ENCODE data around the gene BAZ1B. TPM values are rescaled to one million over a fixed set of nuclear protein-coding genes. Genes with fewer than 3 reads are reported as not detected.

BAZ1B gene
- total and polyA plus RNA-seq, 9 of the 15 experiments (the other 6 are each of a cell fraction or from before 2014, with no cell fraction given), result 15.0 to 134 (median 79.5) TPM

DNA sequence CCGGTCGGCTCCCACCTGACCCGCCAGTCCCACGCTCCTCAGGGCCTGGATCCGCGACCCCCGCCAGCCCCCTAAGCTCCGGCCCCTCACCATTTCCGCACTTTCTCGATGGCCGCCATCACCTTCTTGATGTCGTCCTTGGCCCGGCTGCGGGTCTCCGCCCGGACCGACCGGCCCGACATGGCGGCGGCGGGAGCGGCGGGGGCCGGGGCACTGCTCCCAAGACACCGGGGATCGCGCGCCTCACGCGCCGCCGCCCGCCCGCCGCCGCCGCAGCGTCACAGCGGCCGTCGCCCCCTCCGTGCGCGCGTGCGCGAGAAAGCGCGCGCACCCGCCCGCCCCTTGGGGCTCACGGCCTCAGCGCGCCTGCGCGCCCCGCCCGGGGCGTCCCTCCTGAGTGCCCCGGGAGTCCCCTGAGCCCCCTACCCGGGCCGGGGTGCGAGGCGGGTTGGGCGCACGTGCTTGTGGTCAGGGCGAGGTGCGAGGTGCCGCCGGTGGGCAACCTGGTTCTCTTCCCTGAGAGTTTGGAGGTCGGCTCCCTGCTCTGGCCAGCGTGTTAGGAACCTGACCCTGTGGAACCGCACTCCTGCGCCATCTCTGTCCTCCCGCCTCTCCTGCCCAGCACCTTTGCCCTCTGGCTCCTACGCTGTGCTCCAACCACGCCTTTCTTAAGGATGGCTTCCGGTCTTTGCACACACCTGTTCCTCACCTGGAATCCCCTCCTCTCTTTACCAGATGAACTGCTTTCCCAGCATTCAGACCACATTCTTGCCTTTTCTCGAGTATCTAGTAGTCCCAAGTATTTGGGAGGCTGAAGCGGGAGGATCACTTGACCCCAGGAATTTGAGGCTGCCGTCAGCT lies 35.5 kb upstream of the BAZ1B start, which contains the start of gene BCL7B (continued):
- no peak for TF ChIP-seq JUND (IDR thresholded peaks at IDR 0.05; ENCODE audit: borderline replicate concordance, low read depth, low read length)
- no peak; the same call in 2 of the 3 replicates for TF ChIP-seq JUND (tag; IDR thresholded peaks at IDR 0.05; ENCODE audit: borderline replicate concordance, low read depth, low read length)
- no peak for TF ChIP-seq FOXA1 (IDR thresholded peaks at IDR 0.05; ENCODE audit: borderline replicate concordance)
- TF ChIP-seq, protein P1, sequence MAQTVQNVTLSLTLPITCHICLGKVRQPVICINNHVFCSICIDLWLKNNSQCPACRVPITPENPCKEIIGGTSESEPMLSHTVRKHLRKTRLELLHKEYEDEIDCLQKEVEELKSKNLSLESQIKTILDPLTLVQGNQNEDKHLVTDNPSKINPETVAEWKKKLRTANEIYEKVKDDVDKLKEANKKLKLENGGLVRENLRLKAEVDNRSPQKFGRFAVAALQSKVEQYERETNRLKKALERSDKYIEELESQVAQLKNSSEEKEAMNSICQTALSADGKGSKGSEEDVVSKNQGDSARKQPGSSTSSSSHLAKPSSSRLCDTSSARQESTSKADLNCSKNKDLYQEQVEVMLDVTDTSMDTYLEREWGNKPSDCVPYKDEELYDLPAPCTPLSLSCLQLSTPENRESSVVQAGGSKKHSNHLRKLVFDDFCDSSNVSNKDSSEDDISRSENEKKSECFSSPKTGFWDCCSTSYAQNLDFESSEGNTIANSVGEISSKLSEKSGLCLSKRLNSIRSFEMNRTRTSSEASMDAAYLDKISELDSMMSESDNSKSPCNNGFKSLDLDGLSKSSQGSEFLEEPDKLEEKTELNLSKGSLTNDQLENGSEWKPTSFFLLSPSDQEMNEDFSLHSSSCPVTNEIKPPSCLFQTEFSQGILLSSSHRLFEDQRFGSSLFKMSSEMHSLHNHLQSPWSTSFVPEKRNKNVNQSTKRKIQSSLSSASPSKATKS (CRISPR knock-in tag; IDR thresholded peaks at IDR 0.05), result no peak
- TF ChIP-seq, protein P2, sequence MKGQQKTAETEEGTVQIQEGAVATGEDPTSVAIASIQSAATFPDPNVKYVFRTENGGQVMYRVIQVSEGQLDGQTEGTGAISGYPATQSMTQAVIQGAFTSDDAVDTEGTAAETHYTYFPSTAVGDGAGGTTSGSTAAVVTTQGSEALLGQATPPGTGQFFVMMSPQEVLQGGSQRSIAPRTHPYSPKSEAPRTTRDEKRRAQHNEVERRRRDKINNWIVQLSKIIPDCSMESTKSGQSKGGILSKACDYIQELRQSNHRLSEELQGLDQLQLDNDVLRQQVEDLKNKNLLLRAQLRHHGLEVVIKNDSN (CRISPR knock-in tag; IDR thresholded peaks at IDR 0.05), result peak; percentile 19; the same call in 1 of the 2 replicates
- TF ChIP-seq RAD21 (CRISPR knock-in tag; conservative IDR thresholded peaks at IDR 0.05 in 1 of 2, IDR thresholded peaks at IDR 0.05 in 1 of 2), result 0 out of 4 replicates have a peak, but pooled peaks of 1 of the 2 experiments have one; percentile 2
- TF ChIP-seq ZNF354B (CRISPR knock-in tag; IDR thresholded peaks at IDR 0.05), result no peak
- TF ChIP-seq PRMT5 (CRISPR knock-in tag; IDR thresholded peaks at IDR 0.05), result no peak
- no peak for TF ChIP-seq ZNF764 (CRISPR knock-in tag; IDR thresholded peaks at IDR 0.05; ENCODE audit: low read depth)
- TF ChIP-seq, protein P3, sequence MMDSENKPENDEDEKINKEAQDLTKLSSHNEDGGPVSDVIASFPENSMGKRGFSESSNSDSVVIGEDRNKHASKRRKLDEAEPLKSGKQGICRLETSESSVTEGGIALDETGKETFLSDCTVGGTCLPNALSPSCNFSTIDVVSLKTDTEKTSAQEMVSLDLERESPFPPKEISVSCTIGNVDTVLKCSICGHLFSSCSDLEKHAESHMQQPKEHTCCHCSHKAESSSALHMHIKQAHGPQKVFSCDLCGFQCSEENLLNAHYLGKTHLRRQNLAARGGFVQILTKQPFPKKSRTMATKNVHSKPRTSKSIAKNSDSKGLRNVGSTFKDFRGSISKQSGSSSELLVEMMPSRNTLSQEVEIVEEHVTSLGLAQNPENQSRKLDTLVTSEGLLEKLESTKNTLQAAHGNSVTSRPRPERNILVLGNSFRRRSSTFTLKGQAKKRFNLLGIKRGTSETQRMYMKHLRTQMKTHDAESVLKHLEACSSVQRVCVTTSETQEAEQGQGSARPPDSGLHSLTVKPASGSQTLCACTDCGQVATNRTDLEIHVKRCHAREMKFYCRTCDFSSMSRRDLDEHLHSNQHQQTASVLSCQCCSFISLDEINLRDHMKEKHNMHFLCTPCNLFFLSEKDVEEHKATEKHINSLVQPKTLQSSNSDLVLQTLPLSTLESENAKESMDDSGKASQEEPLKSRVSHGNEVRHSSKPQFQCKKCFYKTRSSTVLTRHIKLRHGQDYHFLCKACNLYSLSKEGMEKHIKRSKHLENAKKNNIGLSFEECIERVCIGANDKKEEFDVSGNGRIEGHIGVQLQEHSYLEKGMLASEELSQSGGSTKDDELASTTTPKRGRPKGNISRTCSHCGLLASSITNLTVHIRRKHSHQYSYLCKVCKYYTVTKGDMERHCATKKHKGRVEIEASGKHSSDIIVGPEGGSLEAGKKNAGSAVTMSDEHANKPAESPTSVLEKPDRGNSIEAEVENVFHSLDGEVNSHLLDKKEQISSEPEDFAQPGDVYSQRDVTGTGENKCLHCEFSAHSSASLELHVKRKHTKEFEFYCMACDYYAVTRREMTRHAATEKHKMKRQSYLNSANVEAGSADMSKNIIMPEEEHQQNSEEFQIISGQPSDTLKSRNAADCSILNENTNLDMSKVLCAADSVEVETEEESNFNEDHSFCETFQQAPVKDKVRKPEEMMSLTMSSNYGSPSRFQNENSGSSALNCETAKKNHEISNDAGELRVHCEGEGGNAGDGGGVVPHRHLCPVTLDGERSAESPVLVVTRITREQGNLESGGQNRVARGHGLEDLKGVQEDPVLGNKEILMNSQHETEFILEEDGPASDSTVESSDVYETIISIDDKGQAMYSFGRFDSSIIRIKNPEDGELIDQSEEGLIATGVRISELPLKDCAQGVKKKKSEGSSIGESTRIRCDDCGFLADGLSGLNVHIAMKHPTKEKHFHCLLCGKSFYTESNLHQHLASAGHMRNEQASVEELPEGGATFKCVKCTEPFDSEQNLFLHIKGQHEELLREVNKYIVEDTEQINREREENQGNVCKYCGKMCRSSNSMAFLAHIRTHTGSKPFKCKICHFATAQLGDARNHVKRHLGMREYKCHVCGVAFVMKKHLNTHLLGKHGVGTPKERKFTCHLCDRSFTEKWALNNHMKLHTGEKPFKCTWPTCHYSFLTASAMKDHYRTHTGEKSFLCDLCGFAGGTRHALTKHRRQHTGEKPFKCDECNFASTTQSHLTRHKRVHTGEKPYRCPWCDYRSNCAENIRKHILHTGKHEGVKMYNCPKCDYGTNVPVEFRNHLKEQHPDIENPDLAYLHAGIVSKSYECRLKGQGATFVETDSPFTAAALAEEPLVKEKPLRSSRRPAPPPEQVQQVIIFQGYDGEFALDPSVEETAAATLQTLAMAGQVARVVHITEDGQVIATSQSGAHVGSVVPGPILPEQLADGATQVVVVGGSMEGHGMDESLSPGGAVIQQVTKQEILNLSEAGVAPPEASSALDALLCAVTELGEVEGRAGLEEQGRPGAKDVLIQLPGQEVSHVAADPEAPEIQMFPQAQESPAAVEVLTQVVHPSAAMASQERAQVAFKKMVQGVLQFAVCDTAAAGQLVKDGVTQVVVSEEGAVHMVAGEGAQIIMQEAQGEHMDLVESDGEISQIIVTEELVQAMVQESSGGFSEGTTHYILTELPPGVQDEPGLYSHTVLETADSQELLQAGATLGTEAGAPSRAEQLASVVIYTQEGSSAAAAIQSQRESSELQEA (IDR thresholded peaks at IDR 0.05; ENCODE audit: low read depth), result no peak; the same call in 1 of the 2 replicates
- TF ChIP-seq, protein P4, sequence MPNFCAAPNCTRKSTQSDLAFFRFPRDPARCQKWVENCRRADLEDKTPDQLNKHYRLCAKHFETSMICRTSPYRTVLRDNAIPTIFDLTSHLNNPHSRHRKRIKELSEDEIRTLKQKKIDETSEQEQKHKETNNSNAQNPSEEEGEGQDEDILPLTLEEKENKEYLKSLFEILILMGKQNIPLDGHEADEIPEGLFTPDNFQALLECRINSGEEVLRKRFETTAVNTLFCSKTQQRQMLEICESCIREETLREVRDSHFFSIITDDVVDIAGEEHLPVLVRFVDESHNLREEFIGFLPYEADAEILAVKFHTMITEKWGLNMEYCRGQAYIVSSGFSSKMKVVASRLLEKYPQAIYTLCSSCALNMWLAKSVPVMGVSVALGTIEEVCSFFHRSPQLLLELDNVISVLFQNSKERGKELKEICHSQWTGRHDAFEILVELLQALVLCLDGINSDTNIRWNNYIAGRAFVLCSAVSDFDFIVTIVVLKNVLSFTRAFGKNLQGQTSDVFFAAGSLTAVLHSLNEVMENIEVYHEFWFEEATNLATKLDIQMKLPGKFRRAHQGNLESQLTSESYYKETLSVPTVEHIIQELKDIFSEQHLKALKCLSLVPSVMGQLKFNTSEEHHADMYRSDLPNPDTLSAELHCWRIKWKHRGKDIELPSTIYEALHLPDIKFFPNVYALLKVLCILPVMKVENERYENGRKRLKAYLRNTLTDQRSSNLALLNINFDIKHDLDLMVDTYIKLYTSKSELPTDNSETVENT (CRISPR knock-in tag; IDR thresholded peaks at IDR 0.05), result peak; percentile 76; the same call in 1 of the 2 replicates
- TF ChIP-seq SMARCA5 (IDR thresholded peaks at IDR 0.05), result peak; percentile 93
- TF ChIP-seq CHD2 (IDR thresholded peaks at IDR 0.05; ENCODE audit: low read depth, low read length), result no peak; the same call in 1 of the 2 replicates
